ENCODE results near the gene RPS6KL1. TPM values are rescaled to one million over a fixed set of nuclear protein-coding genes. Genes with fewer than 3 reads are reported as not detected.

RPS6KL1 gene
- total RNA-seq, 1 experiment from 2014 or later: 4.2 TPM

GRCh38 chr14:74960736-74961135 lies 37.7 kb upstream of the RPS6KL1 start:
- Histone ChIP-seq H3F3A (ENCODE audit: insufficient read depth, low read depth) (peaks cover 11% of the 10 kb centered on the region; the same call in 1 of the 2 replicates), H3K4me1 (replicated peaks; ENCODE audit: insufficient read depth) (peaks cover 36% of the 10 kb centered on the region), H2AFZ (no peak overlapping the region), H3K9me2 (ENCODE audit: insufficient read depth) (no peaks in the 10 kb centered on the region), H3K36me3 (ENCODE audit: low read depth) (no peaks in the 10 kb centered on the region), H3K27ac (no peak overlapping the region), H3K27me3 (ENCODE audit: insufficient read depth, low read depth) (no peaks in the 10 kb centered on the region), H3K4me2 (no peak overlapping the region), H3K79me2 (ENCODE audit: low read depth) (no peaks in the 10 kb centered on the region), H3K9me3 (ENCODE audit: insufficient read depth, low read depth) (no peaks in the 10 kb centered on the region), H3K4me3 (no peak overlapping the region), H4K20me1 (ENCODE audit: insufficient read depth) (no peaks in the 10 kb centered on the region)
- ChIA-PET POLR2A (ENCODE audit: unreplicated experiment) (interaction anchor here (0.6 kb wide), 2 partner anchors 11 to 46 kb away, joined by 5 to 9 read pairs; no protein-coding TSS in a partner anchor), CTCF (no interaction called here)
- BruUV-seq (replicated peaks): no TSS peak
- DNase-seq: no peak
- TF ChIP-seq CTCF (conservative IDR thresholded peaks at IDR 0.05): no peak
- no peak for TF ChIP-seq EZH2 (IDR thresholded peaks at IDR 0.05; ENCODE audit: low read depth)
- intact Hi-C loops (cut with micrococcal nuclease; ENCODE audit: unreplicated experiment): no loop called here

GRCh38 chr14:74959596-74960180 lies 36.6 kb upstream of the RPS6KL1 start:
- Histone ChIP-seq H3K9me2 (ENCODE audit: insufficient read depth) (no peaks in the 10 kb centered on the region), H3F3A (ENCODE audit: insufficient read depth, low read depth) (peaks cover 11% of the 10 kb centered on the region; the same call in 1 of the 2 replicates), H3K4me1 (replicated peaks; ENCODE audit: insufficient read depth) (peaks cover 31% of the 10 kb centered on the region), H3K9me3 (ENCODE audit: insufficient read depth, low read depth) (no peaks in the 10 kb centered on the region), H2AFZ (no peak overlapping the region), H3K36me3 (ENCODE audit: low read depth) (no peaks in the 10 kb centered on the region), H3K27me3 (ENCODE audit: insufficient read depth, low read depth) (peaks cover 5% of the 10 kb centered on the region; the same call in 1 of the 2 replicates), H4K20me1 (ENCODE audit: insufficient read depth) (no peaks in the 10 kb centered on the region), H3K4me2 (peak overlapping the region; percentile 8), H3K79me2 (ENCODE audit: low read depth) (no peaks in the 10 kb centered on the region), H3K4me3 (no peak overlapping the region), H3K27ac (0 out of 2 replicates have a peak overlapping the region, but pooled peaks have one; percentile 6)
- no peak for DNase-seq
- intact Hi-C loops (cut with micrococcal nuclease; ENCODE audit: unreplicated experiment): no loop called here
- CTCF ChIA-PET: no interaction called here
- POLR2A ChIA-PET (ENCODE audit: unreplicated experiment): no interaction called here
- TF ChIP-seq EZH2 (IDR thresholded peaks at IDR 0.05; ENCODE audit: low read depth): no peak
- BruUV-seq (replicated peaks): no TSS peak

- Histone ChIP-seq H3K79me2 (ENCODE audit: low read depth) (no peaks in the 10 kb centered on the region), H4K20me1 (ENCODE audit: insufficient read depth) (no peaks in the 10 kb centered on the region), H3K4me2 (no peak overlapping the region), H3K27me3 (ENCODE audit: insufficient read depth, low read depth) (peaks cover 5% of the 10 kb centered on the region; the same call in 1 of the 2 replicates), H3K9me3 (ENCODE audit: insufficient read depth, low read depth) (no peaks in the 10 kb centered on the region), H2AFZ (no peak overlapping the region), H3K4me3 (no peak overlapping the region), H3K27ac (no peak overlapping the region), H3F3A (ENCODE audit: insufficient read depth, low read depth) (peaks cover 11% of the 10 kb centered on the region; the same call in 1 of the 2 replicates), H3K4me1 (replicated peaks; ENCODE audit: insufficient read depth) (peaks cover 20% of the 10 kb centered on the region), H3K9me2 (ENCODE audit: insufficient read depth) (no peaks in the 10 kb centered on the region), H3K36me3 (ENCODE audit: low read depth) (no peaks in the 10 kb centered on the region)
- intact Hi-C loops (cut with micrococcal nuclease; ENCODE audit: unreplicated experiment): no loop called here
- TF ChIP-seq EZH2 (IDR thresholded peaks at IDR 0.05; ENCODE audit: low read depth): no peak
- TF ChIP-seq CTCF (conservative IDR thresholded peaks at IDR 0.05): no peak
- no peak for DNase-seq
- POLR2A ChIA-PET (ENCODE audit: unreplicated experiment): interaction anchor here (0.6 kb wide), 1 partner anchor 55 kb away, joined by 3 read pairs; no protein-coding TSS in a partner anchor
- CTCF ChIA-PET: no interaction called here
- no TSS peak for BruUV-seq (replicated peaks)
These were observed 33.4 kb upstream of the RPS6KL1 start for GRCh38 chr14:74956280-74957072.

Measured in PC-9 (cell line).